Renal pelvis (tissue), 4 donors: ENCODE measurements around the gene SMYD1. TPM values are rescaled to one million over a fixed set of nuclear protein-coding genes. Genes with fewer than 3 reads are reported as not detected.

ENCODE experiments used
- DNase-seq: peaks from one replicate; pipeline ENCODE4 v3.0.0-alpha.2; 2013
- polyA plus RNA-seq, 3 donors: library from polyadenylated mRNA; unstranded; fragments of 120-200 nt; gene quantifications; one replicate each; pipeline ENCODE4 v1.2.1, GENCODE V29; 2013; ENCODE audit not compliant: insufficient read length in 3 of 3

Gene SMYD1
- polyA plus RNA-seq, 3 donors: 0.10 to 0.13 TPM; not detected in 1

GRCh38 chr2:88122141-88122884 lies 54.7 kb downstream of the SMYD1 start:
- no peak for DNase-seq

GRCh38 chr2:88123164-88123974 lies 55.7 kb downstream of the SMYD1 start:
- DNase-seq: no peak

GRCh38 chr2:88123975-88124917 lies 56.6 kb downstream of the SMYD1 start:
- DNase-seq: no peak

- DNase-seq: no peak
Observed at GRCh38 chr2:88125344-88125923, 57.8 kb downstream of the SMYD1 start.

GRCh38 chr2:88125924-88126771 lies 58.5 kb downstream of the SMYD1 start:
- DNase-seq: no peak

- no peak for DNase-seq
Observed at GRCh38 chr2:88126772-88127637, 59.4 kb downstream of the SMYD1 start.

GRCh38 chr2:88127638-88127887 lies 59.9 kb downstream of the SMYD1 start:
- no peak for DNase-seq

- DNase-seq: no peak
Observed at GRCh38 chr2:88127888-88128653, 60.4 kb downstream of the SMYD1 start, which contains the start of gene FABP1. FABP1 (minus strand) TSS chr2:88128062; CDS start chr2:88128017, 45 bp downstream.

GRCh38 chr2:88128654-88129312 lies 61.2 kb downstream of the SMYD1 start:
- DNase-seq: no peak

GRCh38 chr2:88129313-88129959 lies 61.8 kb downstream of the SMYD1 start:
- no peak for DNase-seq

- no peak for DNase-seq
Observed at GRCh38 chr2:88131201-88131998, 63.8 kb downstream of the SMYD1 start.

- no peak for DNase-seq
Observed at GRCh38 chr2:88131999-88132368, 64.4 kb downstream of the SMYD1 start.

GRCh38 chr2:88133875-88134274 lies 66.2 kb downstream of the SMYD1 start:
- no peak for DNase-seq

GRCh38 chr2:88136817-88137216 lies 69.2 kb downstream of the SMYD1 start:
- DNase-seq: no peak

GRCh38 chr2:88137833-88138232 lies 70.2 kb downstream of the SMYD1 start:
- no peak for DNase-seq

- DNase-seq: no peak
Observed at GRCh38 chr2:88139203-88139702, 71.6 kb downstream of the SMYD1 start.

GRCh38 chr2:88139804-88140203 lies 72.2 kb downstream of the SMYD1 start:
- DNase-seq: no peak
